GM12891 (cell line): ENCODE results near the gene WHAMM.

Experiments
- PAX5 ChIP-seq: IDR thresholded peaks from 2 replicates; pipeline ENCODE4 v1.6.1; 2011; ENCODE audit warnings: low read length, moderate library complexity, mild to moderate bottlenecking; ENCODE audit not compliant: insufficient read depth, severe bottlenecking
- POLR2A ChIP-seq: IDR thresholded peaks from 2 replicates; pipeline ENCODE4 v1.6.1; 2011; ENCODE audit warnings: low read depth, low read length, control low read depth
- POLR2AphosphoS5 ChIP-seq: IDR thresholded peaks from 2 replicates; pipeline ENCODE4 v1.6.1; 2011; ENCODE audit warnings: low read depth, low read length, control low read depth
- POU2F2 ChIP-seq: IDR thresholded peaks from 2 replicates; pipeline ENCODE4 v1.6.1; 2011; ENCODE audit warnings: low read depth, mild to moderate bottlenecking, control low read depth, low read length, moderate library complexity
- SPI1 ChIP-seq: IDR thresholded peaks from 2 replicates; pipeline ENCODE4 v1.6.1; 2011; ENCODE audit warnings: low read depth, low read length, control low read depth
- TAF1 ChIP-seq: IDR thresholded peaks from 2 replicates; pipeline ENCODE4 v1.6.1; 2011; ENCODE audit warnings: low read depth, low read length, control low read depth

- TF ChIP-seq TAF1, result no peak
- no peak for TF ChIP-seq POLR2AphosphoS5
- no peak for TF ChIP-seq POLR2A
- no peak for TF ChIP-seq PAX5
- no peak for TF ChIP-seq SPI1
- no peak for TF ChIP-seq POU2F2
Measured at GRCh38 chr15:82798531-82799166, 10.8 kb upstream of the WHAMM start.
